ENCODE measurements around the gene SLCO1B1. TPM values are rescaled to one million over a fixed set of nuclear protein-coding genes. Genes with fewer than 3 reads are reported as not detected.

The SLCO1B1 gene
- polyA plus RNA-seq, 1 donor (not counting 4 experiments of a cell fraction or from before 2014, with no cell fraction given) = not detected

- TF ChIP-seq CTCF (optimal IDR thresholded peaks at IDR 0.05 in 1 of 3, IDR thresholded peaks at IDR 0.05 in 1 of 3, conservative IDR thresholded peaks at IDR 0.05 in 1 of 3; ENCODE audit: extremely low read depth in 1 of 3, insufficient read depth in 2 of 3, low read length in 3 of 3) = no peak
- no peak for TF ChIP-seq EZH2 (IDR thresholded peaks at IDR 0.05; ENCODE audit: low read length)
These were observed 20.2 kb downstream of the SLCO1B1 start for GRCh38 chr12:21151184-21151583.

GRCh38 chr12:21155522-21156351 lies 24.7 kb downstream of the SLCO1B1 start:
- Histone ChIP-seq H4K20me1 (ENCODE audit: control insufficient read depth, extremely low read depth, insufficient read depth, low read length) (no peaks in the 10 kb centered on the region), H3K36me3 (ENCODE audit: control insufficient read depth in 2 of 2, extremely low read depth in 1 of 2, insufficient read depth in 2 of 2, low read length in 2 of 2) (no peaks in the 10 kb centered on the region), H3K4me3 (ENCODE audit: control insufficient read depth in 2 of 3, extremely low read depth in 1 of 3, insufficient read depth in 2 of 3, low read depth in 1 of 3, low read length in 3 of 3) (no peak overlapping the region), H3K4me2 (ENCODE audit: control insufficient read depth, extremely low read depth, insufficient read depth, low read depth, low read length) (no peak overlapping the region), H2AFZ (ENCODE audit: control insufficient read depth, low read length) (no peak overlapping the region), H3K9me3 (ENCODE audit: control insufficient read depth, low read depth, low read length) (no peaks in the 10 kb centered on the region), H3K27ac (ENCODE audit: control insufficient read depth, insufficient read depth, low read length) (no peak overlapping the region), H3K9me1 (ENCODE audit: control insufficient read depth, extremely low read depth, insufficient read depth, low read length) (no peaks in the 10 kb centered on the region), H3K27me3 (ENCODE audit: control insufficient read depth, extremely low read depth, insufficient read depth, low read length) (no peaks in the 10 kb centered on the region), H3K9ac (ENCODE audit: control insufficient read depth, extremely low read depth, insufficient read depth, low read length) (no peak overlapping the region), H3K4me1 (ENCODE audit: control insufficient read depth, extremely low read depth, insufficient read depth, low read length) (no peaks in the 10 kb centered on the region), H3K79me2 (ENCODE audit: control insufficient read depth, insufficient read depth, low read length) (no peaks in the 10 kb centered on the region)
- dilution Hi-C loops (cut with MboI; ENCODE audit: extremely low pct_ligation_motif_present, low sequenced_read_pairs) = no loop called here
- no peak for DNase-seq (ENCODE audit: low read depth, low spot score)
- TF ChIP-seq CTCF (optimal IDR thresholded peaks at IDR 0.05 in 1 of 3, IDR thresholded peaks at IDR 0.05 in 1 of 3, conservative IDR thresholded peaks at IDR 0.05 in 1 of 3; ENCODE audit: extremely low read depth in 1 of 3, insufficient read depth in 2 of 3, low read length in 3 of 3) (no peak), EZH2 (IDR thresholded peaks at IDR 0.05; ENCODE audit: low read length) (no peak)
- FAIRE-seq = no peak

More at GRCh38 chr12:21151184-21151583, 20.2 kb downstream of the SLCO1B1 start:
- DNase-seq (ENCODE audit: low read depth, low spot score) (no peak), FAIRE-seq (no peak)
- Histone ChIP-seq H3K4me2 (ENCODE audit: control insufficient read depth, extremely low read depth, insufficient read depth, low read depth, low read length) (no peak overlapping the region), H3K4me3 (ENCODE audit: control insufficient read depth in 2 of 3, extremely low read depth in 1 of 3, insufficient read depth in 2 of 3, low read depth in 1 of 3, low read length in 3 of 3) (no peak overlapping the region), H3K27me3 (ENCODE audit: control insufficient read depth, extremely low read depth, insufficient read depth, low read length) (no peaks in the 10 kb centered on the region), H2AFZ (ENCODE audit: control insufficient read depth, low read length) (no peak overlapping the region), H3K9ac (ENCODE audit: control insufficient read depth, extremely low read depth, insufficient read depth, low read length) (no peak overlapping the region), H4K20me1 (ENCODE audit: control insufficient read depth, extremely low read depth, insufficient read depth, low read length) (no peaks in the 10 kb centered on the region), H3K27ac (ENCODE audit: control insufficient read depth, insufficient read depth, low read length) (no peak overlapping the region), H3K9me1 (ENCODE audit: control insufficient read depth, extremely low read depth, insufficient read depth, low read length) (no peaks in the 10 kb centered on the region), H3K9me3 (ENCODE audit: control insufficient read depth, low read depth, low read length) (no peaks in the 10 kb centered on the region), H3K79me2 (ENCODE audit: control insufficient read depth, insufficient read depth, low read length) (no peaks in the 10 kb centered on the region), H3K36me3 (ENCODE audit: control insufficient read depth in 2 of 2, extremely low read depth in 1 of 2, insufficient read depth in 2 of 2, low read length in 2 of 2) (no peaks in the 10 kb centered on the region), H3K4me1 (ENCODE audit: control insufficient read depth, extremely low read depth, insufficient read depth, low read length) (no peaks in the 10 kb centered on the region)
- dilution Hi-C loops (cut with MboI; ENCODE audit: extremely low pct_ligation_motif_present, low sequenced_read_pairs) = no loop called here

Data from keratinocyte (primary cell).